ENCODE results near the gene ANAPC7.

DNA sequence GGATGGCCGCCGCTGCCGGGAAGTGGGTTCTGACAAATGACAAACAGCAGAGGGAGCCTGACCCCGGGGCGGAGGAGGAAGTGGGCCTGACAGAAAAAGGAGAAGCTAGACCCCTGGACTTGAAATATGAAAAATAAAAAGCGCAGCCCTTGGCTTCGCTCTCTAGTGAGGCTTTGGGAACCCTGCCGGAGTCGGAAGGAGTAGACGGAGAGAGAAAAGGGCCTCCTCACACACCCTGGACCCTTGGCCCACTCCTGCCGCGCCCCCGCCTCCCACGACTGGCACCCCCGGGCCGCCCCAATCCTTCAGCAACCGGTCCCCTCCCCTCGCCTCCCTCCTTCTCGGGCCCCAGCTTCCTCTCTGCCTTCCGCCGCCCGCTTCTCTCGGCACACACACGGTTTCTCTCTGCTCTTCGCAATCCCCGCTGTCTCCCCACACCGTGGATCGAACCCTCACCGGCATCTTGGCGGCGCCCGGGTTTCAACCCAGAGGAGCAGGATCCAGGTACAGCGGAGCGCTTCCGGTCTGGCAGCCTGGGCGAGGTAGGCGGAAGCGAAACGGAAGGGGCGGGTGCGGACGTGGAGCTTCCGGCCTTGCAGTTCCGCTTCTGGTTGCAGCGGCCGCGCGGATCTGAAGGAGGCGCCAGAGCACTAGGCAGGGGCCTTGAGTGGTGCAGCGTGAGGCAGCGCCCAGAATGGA lies 46.4 kb upstream of the ANAPC7 start, which contains the start of gene ARPC3:
- TF ChIP-seq FOXM1 (IDR thresholded peaks at IDR 0.05; ENCODE audit: low read depth) (no peak), EP300 (IDR thresholded peaks at IDR 0.05; ENCODE audit: borderline replicate concordance in 1 of 2, low read depth in 1 of 2, low read length in 1 of 2) (no peak), RAD21 (IDR thresholded peaks at IDR 0.05; ENCODE audit: low read length) (peak; percentile 85), NRF1 (IDR thresholded peaks at IDR 0.05; ENCODE audit: low read depth, low read length) (no peak), TAF1 (IDR thresholded peaks at IDR 0.05; ENCODE audit: borderline replicate concordance, low read depth, low read length) (peak; percentile 80), POLR2AphosphoS5 (IDR thresholded peaks at IDR 0.05; ENCODE audit: low read depth, low read length) (peak; percentile 89), EZH2phosphoT487 (IDR thresholded peaks at IDR 0.05; ENCODE audit: borderline replicate concordance, low read depth) (no peak), NFIC (IDR thresholded peaks at IDR 0.05; ENCODE audit: borderline replicate concordance) (peak; percentile 19; the same call in 1 of the 2 replicates), SIN3A (IDR thresholded peaks at IDR 0.05; ENCODE audit: borderline replicate concordance, low read depth, low read length) (peak; percentile 69; the same call in 1 of the 2 replicates), SMC3 (IDR thresholded peaks at IDR 0.05; ENCODE audit: low read depth, low read length) (peak; percentile 47), YY1 (IDR thresholded peaks at IDR 0.05; ENCODE audit: low read depth) (peak; percentile 46; the same call in 1 of the 2 replicates), RFX5 (IDR thresholded peaks at IDR 0.05; ENCODE audit: low read length) (no peak)
- TF ChIP-seq, protein P1, sequence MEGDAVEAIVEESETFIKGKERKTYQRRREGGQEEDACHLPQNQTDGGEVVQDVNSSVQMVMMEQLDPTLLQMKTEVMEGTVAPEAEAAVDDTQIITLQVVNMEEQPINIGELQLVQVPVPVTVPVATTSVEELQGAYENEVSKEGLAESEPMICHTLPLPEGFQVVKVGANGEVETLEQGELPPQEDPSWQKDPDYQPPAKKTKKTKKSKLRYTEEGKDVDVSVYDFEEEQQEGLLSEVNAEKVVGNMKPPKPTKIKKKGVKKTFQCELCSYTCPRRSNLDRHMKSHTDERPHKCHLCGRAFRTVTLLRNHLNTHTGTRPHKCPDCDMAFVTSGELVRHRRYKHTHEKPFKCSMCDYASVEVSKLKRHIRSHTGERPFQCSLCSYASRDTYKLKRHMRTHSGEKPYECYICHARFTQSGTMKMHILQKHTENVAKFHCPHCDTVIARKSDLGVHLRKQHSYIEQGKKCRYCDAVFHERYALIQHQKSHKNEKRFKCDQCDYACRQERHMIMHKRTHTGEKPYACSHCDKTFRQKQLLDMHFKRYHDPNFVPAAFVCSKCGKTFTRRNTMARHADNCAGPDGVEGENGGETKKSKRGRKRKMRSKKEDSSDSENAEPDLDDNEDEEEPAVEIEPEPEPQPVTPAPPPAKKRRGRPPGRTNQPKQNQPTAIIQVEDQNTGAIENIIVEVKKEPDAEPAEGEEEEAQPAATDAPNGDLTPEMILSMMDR (IDR thresholded peaks at IDR 0.05), result peak; percentile 85
- TF ChIP-seq, protein P2, sequence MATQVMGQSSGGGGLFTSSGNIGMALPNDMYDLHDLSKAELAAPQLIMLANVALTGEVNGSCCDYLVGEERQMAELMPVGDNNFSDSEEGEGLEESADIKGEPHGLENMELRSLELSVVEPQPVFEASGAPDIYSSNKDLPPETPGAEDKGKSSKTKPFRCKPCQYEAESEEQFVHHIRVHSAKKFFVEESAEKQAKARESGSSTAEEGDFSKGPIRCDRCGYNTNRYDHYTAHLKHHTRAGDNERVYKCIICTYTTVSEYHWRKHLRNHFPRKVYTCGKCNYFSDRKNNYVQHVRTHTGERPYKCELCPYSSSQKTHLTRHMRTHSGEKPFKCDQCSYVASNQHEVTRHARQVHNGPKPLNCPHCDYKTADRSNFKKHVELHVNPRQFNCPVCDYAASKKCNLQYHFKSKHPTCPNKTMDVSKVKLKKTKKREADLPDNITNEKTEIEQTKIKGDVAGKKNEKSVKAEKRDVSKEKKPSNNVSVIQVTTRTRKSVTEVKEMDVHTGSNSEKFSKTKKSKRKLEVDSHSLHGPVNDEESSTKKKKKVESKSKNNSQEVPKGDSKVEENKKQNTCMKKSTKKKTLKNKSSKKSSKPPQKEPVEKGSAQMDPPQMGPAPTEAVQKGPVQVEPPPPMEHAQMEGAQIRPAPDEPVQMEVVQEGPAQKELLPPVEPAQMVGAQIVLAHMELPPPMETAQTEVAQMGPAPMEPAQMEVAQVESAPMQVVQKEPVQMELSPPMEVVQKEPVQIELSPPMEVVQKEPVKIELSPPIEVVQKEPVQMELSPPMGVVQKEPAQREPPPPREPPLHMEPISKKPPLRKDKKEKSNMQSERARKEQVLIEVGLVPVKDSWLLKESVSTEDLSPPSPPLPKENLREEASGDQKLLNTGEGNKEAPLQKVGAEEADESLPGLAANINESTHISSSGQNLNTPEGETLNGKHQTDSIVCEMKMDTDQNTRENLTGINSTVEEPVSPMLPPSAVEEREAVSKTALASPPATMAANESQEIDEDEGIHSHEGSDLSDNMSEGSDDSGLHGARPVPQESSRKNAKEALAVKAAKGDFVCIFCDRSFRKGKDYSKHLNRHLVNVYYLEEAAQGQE (IDR thresholded peaks at IDR 0.05; ENCODE audit: low read depth, low read length), result no peak; the same call in 1 of the 2 replicates

All from SK-N-SH (cell line).